Right hindlimb (tissue), 1 donor: ENCODE measurements around the gene SF3A1.

ENCODE experiments used
- DNase-seq: peaks from one replicate; pipeline ENCODE4 v3.0.0-alpha.2; 2018

Gene SF3A1

GRCh38 chr22:30321461-30321860 is 35.2 kb downstream of the SF3A1 start:
- DNase-seq: no peak

- no peak for DNase-seq
These were observed 36.6 kb downstream of the SF3A1 start for GRCh38 chr22:30320021-30320556.

DNA sequence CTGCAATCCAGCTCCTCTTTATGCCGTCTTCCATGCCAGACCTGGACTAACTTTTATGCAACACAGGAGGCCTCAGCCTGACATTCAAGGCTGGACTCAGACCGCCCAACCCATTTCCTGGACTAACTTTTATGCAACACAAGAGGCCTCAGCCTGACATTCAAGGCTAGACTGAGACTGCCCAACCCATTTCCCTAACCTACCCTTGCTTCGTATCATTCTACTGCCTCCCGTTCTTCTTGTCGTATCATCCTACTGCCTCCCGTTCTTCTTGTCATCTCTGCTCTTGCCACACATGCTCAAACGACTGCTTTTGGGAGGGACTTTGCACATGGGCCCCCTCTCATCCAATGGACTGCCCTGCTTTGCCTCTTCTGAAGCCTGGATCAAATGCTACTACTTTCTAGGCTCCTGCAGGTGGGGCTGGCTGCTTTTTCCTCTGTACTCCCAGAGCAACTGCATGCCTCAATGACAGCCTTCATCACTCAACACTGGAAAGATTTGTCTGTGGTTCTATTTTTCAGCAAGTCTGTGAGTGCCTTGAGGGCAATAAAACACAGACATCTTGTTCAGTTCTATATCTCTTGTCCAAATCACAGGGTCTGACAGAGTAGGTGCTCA is 37.8 kb downstream of the SF3A1 start:
- DNase-seq: no peak

GRCh38 chr22:30317778-30318177 is 38.9 kb downstream of the SF3A1 start:
- no peak for DNase-seq

DNA sequence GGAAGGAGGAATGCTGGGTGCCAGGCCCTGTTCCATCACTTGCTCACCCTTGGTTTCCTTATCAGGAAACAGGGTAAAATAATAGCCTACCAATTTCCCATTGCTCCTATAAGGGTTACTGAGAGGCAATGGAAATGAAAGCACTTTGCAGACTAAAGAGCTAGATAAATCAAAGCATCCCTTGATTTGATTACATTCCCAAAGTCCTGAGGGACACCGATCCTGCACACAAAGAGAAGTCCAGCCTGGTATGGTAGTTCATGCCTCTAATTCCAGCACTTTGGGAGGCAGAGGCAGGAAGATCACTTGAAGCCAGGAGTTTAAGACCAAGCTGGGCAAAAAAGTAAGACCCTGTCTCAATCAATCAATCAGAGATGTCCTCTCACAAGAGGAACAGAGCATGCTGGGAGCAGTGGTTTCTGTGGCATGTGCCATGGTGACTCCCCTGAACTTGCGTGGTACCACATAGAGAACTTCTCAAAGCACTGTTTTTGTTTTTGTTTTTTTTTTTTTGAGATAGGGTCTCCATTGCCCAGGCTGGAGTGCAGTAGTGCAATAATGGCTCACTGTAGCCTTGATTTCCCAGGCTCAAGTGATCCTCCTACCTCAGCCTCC is 40.6 kb downstream of the SF3A1 start:
- DNase-seq: no peak

DNA sequence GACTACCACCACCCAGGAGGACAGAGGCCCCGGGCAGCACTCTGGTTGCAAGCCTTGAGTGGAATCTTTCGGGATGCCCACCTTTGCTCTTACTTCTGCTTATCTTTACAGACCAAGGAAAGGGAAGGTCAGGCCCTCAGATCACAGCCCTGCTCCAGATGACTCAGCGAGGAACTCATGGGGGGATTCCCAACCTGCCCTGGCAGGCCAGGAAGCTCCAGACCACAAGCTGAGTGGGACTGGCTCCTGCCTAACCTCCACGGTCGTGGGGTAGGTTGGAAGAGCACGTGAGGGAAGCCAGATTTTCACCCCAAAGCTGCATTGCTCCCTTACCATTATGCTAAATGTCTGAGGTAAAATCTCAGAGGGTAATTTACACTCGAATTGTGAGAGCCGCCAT is 41.8 kb downstream of the SF3A1 start:
- DNase-seq: no peak

- DNase-seq: no peak
These were observed 42.9 kb downstream of the SF3A1 start for GRCh38 chr22:30313527-30314363.

DNA sequence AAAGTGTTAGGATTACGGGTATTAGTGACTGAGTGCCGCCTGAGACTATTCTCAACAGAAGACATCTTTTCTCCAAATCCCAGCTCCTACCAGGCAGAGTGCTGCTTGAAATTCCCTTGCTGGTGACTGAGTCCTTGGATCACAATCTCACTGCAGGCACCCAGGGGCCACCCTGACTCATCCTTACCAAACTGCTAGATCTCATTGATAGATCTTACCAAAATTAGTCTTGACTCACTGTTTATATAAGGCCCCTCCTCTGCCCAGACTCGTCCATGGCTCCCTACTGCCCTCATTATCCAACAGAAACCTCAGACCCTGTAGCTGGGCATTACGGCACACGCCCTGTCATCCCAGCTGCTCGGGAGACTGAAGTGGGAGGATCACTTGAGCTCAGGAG is 44.6 kb downstream of the SF3A1 start:
- no peak for DNase-seq

- no peak for DNase-seq
These were observed 45.6 kb downstream of the SF3A1 start for GRCh38 chr22:30310881-30311771.

DNA sequence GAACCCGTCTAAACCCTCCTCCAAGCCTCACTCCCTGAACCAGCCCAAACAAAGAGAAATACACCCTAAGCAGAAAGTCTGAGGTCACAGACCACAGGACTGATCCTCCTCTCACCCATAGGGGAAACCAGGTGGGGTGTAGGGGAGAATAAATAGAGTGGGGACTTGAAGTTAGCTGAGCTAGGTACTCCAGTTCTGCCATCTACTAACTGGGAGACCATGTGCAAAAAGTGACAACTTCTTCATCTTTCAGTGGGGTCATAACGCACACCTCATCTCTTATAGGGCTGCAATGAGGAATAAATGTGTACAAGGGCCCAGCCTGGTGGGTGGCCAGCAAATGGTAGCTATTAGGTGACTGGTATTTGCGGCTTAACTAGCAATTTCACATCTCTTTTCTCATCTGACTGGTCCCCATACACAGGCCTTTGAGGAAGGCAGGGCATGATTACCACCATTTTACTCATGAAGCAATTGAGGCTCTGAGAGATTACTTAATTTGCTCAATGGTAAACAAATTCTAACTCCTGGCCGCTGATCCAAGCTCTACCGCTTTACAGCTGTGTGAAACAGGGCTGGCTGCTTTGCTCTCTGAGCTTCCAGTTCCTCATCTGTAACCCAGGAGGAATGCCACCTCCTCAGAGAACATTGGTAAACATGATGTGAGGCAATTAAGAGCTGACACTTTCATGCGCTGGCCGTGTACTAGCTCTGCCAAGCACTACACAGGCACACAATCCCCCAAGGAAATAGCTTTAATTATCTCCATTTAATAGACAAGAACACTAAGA is 46.5 kb downstream of the SF3A1 start:
- DNase-seq: no peak

DNA sequence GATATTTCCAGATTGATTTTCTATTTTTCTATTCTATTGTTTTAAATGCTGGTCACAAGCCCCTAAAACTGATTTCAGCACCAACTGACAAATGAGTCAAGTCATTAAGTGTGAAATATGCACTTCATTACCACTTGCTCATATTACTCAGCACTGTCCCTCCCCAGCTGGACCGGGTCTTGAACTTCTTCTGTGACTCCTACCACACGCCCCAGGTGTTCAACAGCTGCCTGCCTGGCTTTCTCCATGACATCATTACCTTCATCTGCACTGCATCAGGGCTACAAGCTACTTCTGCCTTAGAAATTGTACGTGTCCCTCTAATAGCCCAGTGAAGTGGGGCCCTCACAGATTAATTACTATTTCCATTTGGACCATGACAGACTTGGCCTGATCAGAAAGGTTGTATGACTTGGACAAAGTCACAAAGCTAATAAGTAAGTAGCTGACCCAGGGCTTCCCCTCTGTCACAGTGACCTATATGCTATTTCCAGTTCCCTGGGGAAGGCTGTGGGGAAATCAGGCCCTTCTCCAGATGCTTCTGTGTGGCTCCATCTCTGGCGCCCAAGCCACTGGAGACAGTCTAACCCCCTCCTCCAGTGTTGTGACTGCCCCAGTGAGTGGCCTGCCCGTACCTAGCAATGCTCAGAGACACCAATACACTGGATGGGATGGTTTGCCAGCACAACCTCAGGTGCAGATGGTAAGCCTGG is 48.0 kb downstream of the SF3A1 start:
- DNase-seq: no peak

GRCh38 chr22:30308093-30308492 is 48.6 kb downstream of the SF3A1 start:
- no peak for DNase-seq

DNA sequence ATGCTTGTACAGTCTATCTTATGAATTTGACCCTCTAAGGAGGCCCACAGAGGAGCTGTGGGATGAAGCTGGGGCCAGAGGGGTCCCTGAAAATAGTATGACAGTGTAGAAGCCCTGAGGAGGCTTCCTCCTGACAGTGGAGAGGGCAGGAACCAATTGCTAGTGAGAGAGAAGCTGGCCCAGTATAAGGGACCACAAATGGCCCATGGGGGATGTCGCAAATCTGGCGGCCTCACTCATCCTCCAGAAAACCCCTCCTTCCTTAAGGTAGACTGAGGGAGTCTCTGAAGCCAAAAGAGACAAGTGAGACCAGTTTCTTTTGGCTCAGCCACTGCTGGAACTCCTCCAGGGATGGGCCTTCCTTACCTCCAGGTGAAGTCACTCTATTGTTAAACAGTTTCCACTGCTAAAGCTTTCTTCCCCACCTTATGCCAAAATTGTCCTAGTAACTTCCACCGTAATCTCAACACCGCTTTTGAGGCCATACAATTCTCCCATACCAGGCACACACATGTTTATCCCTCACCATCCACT is 49.6 kb downstream of the SF3A1 start:
- no peak for DNase-seq

DNA sequence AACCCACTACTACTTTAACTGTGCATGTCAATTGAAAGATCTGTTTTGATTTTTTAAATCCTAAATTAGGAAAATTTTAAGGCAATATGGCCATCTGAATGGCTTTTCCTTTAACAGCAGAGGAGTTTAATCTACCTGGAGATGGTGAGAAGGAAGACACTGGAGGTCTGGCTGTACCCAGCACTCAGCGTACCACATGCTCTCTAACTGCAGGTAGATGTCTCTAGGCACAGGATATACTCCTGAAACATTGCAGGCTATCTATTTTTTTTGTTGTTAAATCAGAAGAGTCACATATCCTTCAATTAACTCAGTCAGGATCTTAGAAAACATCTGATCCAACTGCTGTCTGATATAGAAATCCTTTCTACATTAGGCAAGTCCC is 50.1 kb downstream of the SF3A1 start:
- DNase-seq: no peak

GRCh38 chr22:30305906-30306626 is 50.6 kb downstream of the SF3A1 start:
- no peak for DNase-seq

- peak; percentile 74 for DNase-seq
These were observed 51.2 kb downstream of the SF3A1 start for GRCh38 chr22:30305519-30305905.

DNA sequence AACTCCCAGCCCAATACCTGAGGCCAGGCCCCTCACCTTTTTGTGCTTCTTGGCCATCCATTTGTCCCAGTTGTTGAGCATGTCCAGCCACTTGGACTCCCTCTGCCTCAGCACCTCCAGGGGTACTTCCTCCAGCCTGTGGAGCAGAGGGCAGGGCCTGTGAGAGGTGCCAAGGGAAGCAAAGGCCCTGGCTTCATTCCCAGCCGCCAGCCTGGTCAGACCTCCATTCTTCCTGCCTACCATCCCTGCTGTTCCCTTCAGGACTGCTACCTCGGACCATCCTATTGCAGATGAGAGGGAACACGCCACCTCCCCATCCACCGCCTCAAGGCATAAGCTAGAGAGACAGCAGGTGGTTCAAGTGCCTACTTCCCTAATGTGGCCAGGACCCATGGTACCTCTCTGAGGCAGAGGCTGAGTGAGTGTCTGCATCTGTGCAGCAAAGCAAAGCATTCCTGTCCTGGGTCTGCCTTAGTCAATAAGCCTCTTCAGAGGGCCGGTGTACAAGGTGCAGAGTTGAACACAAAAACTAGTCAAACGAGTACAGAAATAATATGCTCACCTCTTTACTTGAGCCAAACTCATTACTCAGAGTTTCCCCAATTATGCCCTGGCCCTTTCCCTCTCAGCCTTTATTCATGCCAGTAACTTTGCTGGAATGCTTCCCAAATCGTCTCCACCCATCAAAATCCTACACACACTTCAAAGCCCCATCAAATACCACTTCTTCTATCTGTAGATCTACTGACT is 52.0 kb downstream of the SF3A1 start:
- no peak for DNase-seq

DNA sequence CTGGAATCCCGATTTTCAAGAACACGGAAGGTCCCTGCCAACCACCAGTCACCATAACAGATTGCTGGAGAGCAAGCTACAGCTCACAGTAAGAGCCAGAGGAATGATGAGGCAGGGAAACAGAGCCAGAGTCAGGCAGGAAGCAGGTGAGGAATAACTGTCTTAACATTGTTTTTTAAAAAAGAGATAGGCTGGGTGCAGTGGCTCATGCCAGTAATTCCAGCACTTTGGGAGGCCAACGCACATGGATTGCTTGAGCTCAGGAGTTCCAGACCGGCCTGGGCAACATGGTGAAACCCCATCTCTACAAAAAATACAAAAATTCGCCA is 53.9 kb downstream of the SF3A1 start:
- DNase-seq: no peak

DNA sequence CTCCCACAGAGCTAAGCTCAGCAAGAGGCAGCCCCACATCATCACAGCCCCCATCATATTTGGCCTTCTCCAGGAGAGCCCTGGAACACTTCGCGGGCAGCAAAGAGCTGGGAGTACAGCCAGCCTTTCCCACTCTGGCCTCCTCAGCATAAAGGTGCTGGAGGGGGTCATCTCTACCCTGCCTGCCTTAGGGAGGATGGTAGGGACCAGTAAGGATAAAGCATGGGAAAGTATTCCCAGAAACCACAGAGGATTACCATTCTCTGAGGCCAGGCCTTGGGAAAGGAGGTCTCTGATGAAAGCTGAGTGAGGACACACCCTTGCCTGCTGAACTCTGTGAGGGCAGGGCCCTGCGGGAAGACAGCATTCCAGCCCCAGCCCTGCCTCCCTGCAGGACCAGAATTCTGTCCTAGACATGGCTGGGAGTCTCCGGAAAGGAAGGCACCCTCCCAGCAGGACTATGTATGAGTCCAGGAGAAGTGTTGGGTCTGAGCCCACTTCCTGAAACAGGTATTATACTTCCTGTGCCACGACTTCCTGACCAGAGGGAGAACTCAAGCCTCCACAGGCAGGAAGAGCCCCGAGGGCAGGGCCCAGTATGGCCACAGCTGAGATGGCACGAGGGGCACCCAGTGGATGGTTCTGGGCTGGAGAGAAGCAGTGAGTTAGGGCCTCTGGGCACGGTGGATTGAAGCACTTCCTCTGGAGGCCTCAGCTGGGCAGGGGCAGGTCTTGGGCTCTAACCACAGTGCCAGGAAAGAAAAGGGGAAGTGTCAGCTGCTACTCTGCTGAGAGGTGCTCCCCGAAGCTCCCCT is 54.5 kb downstream of the SF3A1 start:
- peak; percentile 43 for DNase-seq
